ENCODE measurements around the gene BEGAIN.

Gene BEGAIN

DNA sequence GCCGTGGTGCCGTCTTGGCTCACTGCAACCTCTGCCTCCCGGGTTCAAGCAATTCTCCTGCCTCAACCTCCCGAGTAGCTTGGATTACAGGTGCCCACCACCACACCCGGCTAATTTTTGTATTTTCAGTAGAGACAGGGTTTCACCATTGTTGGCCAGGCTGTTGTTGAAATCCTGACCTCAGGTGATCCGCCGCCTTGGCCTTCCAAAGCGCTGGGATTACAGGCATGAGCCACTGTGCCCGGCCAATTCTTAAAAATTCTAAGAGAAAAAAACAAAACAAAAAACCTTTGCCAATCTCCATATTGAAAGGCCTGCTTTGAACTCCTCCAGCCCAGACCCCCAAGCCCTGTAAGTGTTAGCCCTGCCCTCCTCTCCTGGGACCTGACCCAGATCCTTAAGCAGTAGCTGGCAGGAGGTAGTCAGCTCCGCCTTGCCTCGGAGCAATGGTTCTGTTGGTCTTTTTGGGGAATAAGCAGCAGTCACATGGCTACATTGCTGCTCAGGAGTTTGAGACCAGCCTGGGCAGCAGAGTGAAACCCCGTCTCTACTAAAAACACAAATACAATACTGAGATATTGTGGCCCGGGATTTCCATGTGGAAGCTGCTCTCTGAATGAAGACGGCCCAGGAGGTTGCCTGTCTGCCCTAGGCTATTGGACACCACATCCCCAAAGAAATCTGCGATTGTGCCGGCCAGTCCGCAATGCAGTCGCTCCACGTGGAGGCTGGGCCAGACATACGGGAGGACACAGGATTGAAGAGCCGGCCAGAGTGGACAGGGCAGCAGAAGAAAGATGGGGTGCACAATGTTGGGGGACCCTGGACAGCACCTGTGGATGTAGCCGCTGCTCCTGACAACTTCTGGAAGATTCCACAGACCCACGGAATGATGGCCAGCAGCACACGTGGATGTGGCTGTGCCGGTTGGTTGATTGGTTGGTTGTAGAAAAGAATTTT, 28.8 kb upstream of the BEGAIN start:
- DNase-seq (ENCODE audit: low spot score): no peak

- no peak for DNase-seq (ENCODE audit: low spot score)
Measured at GRCh38 chr14:100614803-100615202, 27.6 kb upstream of the BEGAIN start.

GRCh38 chr14:100612986-100613385, 25.8 kb upstream of the BEGAIN start:
- DNase-seq (ENCODE audit: low spot score): no peak

DNA sequence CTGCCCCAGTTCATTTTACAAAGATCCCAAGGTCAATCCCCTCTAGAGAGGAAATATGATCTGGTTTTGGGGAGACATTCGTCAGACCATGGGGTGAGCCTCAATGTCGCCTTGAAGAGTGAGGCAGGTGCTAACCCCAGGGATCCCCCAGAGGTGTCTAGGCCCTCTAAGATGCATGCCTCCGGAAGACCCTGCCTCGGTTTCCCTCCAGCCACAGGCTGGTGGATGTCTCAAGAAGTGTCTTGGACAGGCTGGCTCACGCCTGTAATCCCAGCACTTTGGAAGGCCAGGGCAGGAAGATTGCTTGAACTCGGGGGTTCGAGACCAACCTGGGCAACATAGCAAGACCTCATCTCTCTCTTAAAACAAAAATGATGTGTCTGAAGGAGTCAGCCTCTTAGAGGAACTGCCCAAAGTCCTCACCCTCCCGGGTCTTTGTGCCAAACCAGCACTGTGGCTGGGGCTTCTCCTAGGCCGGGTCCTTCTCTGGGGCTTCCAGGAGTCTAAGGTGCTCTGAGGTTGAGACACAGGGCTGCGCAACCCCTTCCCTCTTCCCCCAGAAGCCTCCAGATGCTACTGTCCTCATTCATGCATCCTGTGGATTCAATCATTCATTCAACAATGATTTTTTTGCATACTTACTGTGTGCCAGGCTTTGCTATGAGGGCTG, 24.7 kb upstream of the BEGAIN start:
- no peak for DNase-seq (ENCODE audit: low spot score)

DNA sequence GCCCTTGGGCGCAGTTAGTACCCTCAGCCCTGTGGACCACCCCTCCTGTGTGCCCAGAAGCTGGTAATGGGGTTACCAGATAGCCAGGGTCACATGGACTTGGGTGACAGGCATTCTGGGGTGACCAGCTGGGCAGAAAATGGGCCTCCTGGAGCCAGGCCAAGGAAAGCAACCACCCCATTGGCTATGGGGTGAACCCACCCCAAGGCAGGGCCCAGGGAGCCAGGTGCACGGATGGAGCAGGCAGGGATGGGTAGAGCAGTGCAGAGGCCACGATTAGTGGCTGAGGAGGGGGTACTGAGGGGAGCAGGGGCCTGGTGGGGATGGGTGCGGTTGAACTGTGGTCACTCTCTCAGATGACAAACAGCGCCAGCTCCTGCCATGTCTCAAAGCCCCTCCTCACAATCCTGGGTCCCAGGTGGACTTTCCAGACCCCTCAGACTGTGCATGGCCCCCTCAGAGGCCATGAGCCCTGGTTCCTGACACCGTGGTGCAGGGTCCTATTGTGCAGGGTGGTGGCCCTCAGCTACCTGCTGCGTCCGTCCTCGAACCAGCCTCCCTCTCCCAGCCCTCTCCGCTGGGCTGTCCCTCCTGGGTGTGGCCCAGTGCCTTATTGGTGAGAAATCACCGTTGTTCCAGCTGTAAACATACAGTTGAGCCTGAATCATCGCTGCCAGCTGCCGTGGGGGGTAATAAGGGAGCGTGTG, 23.4 kb upstream of the BEGAIN start:
- no peak for DNase-seq (ENCODE audit: low spot score)

DNA sequence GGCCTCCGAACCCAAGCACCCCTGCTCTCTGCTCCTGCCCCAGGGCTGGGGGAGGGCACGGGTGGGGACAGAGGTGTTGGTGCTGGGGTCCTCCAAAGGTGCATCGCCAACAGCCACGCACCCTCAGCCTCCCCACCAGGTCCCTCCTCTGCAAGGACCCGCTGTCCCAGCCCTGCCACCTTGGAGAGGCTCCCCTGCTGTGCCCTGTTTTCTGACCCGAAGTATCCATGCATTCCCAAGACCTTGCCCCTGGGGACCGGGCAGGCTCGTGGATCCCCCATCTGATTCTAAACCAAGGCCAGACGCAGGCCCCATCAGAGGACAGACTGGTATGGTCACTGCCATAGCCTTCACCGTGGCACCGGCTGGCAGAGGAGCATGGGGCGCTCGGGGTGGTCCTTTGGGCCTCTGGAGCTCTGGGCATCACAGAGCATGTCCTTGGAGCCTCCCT, 22.7 kb upstream of the BEGAIN start:
- no peak for DNase-seq (ENCODE audit: low spot score)

GRCh38 chr14:100609331-100609870, 22.2 kb upstream of the BEGAIN start:
- no peak for DNase-seq (ENCODE audit: low spot score)

- no peak for DNase-seq (ENCODE audit: low spot score)
Measured at GRCh38 chr14:100608586-100609330, 21.5 kb upstream of the BEGAIN start.

DNA sequence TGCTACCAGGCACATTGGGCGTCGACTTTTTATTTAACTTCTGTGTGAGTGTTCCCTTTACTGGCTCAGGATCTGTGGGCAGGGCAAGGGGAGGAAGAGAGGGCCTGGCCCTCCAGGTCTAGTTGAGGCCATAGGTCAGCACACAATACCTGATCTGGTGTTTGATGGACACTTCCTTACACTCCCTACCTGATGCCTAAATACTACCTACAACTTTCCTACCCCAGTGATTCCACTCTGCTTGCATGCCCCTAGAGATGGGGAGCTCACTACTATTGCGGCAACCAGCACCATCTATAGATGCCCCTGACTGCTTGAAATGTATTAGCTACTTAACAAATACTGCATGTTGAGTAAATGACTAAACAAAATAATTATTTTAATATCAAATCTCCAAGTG, 20.8 kb upstream of the BEGAIN start:
- no peak for DNase-seq (ENCODE audit: low spot score)

- DNase-seq (ENCODE audit: low spot score): no peak
Measured at GRCh38 chr14:100607611-100607956, 20.4 kb upstream of the BEGAIN start.

DNA sequence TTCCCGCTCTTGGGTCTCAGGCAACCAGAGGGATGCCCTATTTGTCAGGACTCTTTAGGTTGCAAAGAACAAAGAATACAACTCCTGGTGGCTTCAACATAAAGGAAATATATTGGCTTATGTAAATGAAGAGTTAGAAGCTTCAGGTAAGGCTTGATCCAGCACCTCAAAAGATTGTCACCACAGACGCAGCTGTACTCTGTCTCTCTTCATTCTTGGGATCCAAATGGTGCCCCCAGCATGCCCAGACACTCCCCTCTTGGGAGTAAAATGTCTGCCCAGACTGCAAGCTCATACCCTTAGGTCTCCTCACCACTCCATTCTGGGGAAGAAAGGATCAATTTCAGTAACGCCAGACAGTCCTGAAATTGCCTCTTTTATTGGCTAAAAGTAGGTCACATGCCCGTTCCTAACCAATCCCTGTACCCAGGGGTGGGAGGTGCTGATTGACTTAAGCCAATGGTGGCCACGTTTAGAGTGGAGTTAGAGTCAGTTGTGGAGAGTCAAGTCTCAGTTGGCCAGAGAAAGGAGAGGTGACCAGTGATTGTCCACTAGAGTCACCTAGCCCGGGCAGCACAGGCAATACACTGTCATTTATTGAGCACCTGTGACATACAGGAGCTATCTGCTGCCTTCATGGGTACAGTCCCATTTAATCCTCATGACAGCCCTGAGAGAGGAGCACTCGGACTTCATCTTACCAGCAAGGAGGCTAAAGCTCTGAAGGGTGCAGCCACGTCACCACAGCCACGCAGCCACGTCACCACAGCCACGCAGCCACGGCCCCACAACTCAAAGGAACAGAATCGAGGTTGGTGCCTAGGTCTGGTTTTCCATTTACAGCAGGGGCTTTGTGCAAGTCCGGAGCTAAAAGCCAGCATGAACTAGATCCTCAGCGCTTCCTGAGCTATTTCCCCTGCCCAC, 19.7 kb upstream of the BEGAIN start:
- no peak for DNase-seq (ENCODE audit: low spot score)

DNA sequence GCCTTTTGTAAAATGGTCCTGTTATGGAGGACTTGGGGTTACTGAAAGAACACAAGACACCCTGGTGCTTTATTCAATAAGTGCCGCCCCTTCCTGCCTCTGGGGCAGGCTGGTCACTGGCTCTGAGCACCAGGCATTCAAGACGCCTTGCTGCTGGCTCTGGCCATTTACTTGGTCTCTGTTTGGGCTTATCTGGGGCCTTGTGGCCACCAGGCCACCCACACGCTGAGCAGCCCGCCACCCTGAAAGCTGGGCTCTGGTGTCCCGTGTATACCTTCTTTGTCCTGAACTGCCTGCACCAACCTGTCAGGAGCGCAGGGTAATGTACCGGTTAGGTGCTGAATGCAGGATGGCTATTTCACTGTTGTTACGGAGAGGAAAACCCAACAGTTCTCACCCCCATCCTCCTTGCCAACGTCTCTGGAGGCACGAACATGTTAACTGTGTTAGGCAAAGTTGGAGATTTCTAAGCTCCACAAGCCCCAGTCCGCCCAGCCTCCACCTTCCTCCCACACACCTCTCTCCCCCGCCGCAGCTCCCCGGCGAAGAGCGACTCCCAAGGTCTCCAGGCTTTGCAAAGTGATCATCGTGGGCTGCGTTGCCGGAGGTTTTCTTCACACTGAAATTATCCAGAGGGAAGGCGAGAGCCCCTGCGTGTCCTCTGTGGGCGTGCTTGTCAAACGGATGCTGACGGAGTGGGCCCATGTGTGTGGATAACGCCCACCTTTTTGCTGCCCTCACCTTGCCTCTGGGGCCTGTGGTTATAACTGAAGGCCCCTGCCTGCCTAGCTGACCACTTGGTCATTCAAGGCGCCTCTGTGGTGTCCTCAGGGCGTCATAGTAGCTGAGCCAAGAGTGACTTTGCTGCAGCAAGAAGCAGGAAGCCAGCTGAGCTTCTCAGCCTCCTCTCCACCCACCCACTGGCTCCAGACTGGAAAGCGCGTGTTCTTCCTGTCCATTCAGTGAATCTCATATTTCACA, 18.8 kb upstream of the BEGAIN start:
- no peak for DNase-seq (ENCODE audit: low spot score)

GRCh38 chr14:100605230-100605629, 18.0 kb upstream of the BEGAIN start:
- DNase-seq (ENCODE audit: low spot score): no peak

DNA sequence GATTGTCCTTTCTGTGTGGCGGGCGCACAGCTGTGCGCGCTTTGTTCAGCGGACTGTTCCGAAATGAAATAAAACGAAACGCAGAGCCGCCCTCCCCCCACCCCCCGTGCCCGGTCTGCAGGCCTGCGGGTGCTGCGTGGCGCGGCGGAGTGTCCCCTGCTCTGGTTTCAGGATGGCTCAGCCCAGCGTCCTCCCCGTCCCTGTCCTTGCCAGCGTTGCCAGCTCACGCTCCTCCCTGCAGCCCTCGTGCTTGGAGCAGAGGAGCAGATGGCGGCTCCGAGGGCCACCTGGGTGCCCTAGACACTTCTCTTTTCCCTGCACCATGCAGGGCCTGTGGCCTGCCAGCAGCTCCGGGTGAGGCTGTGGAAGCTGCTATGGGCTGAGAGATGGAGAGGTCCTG, 17.5 kb upstream of the BEGAIN start:
- DNase-seq (ENCODE audit: low spot score): no peak

DNA sequence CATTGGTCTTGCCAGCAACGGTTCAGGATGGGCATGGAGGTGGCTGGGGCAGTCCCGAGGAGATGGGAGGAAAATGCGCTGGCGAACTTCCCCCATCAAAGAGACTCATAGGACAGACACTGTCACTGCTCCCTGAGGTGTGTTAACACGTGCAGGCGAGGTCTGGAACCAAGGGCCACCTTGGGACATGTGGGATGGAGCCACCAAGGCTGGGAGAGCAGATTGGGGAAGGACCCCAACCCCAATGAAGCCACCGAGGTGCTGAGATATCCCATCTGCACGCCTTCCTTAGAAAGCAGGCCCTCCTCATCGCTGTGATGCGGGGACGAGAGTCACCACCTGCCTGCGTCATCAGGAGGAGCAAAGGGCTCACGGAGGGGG, 16.9 kb upstream of the BEGAIN start:
- DNase-seq (ENCODE audit: low spot score): no peak

GRCh38 chr14:100603341-100604120, 16.3 kb upstream of the BEGAIN start:
- no peak for DNase-seq (ENCODE audit: low spot score)

- no peak for DNase-seq (ENCODE audit: low spot score)
Measured at GRCh38 chr14:100602621-100603230, 15.5 kb upstream of the BEGAIN start.

- no peak for DNase-seq (ENCODE audit: low spot score)
Measured at GRCh38 chr14:100601914-100602313, 14.7 kb upstream of the BEGAIN start.

Measured in HuH-7.5 (cell line).